Measurements from ENCODE around the gene AQP2. TPM values are rescaled to one million over a fixed set of nuclear protein-coding genes. Genes with fewer than 3 reads are reported as not detected.
"Not testable (repeated sequence)": the region's sequence is repeated elsewhere in the genome, so short reads cannot be mapped to it uniquely, and the experiment has no call there.

AQP2 gene
- total RNA-seq, 1 donor, result not detected

DNA sequence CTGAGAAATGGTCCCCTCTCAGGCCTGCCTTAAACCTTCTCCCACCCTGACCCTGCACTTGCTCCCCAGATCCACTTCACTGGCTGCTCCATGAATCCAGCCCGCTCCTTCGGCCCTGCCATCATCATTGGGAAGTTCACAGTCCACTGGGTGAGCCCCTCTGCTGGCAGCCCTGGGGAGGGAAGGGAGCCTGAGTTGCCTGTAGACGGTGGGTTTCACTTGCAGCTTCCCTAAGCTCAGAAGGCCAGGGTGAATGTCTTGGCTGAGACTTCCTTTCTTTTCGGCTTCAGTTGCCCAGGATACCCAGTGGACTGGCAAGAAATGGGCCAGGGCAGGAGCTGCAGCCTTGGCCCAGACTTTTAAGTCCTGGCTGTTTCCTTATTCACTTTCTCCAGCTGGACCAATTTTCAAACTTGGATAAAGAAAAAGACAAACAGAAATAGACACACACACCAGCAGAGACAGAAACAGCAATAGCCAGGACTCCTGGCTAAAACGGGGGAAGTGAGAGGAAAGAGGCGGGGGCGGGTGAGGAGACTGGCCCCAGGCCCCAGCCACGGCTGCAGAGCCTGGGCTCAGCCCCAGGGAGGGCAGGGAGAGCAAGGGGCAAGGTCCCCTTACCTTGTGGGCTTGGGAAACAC is 24.3 kb downstream of the AQP2 start:
- Histone ChIP-seq H3K4me3 (ENCODE audit: low read length) (no peak overlapping the region), H3K4me1 (ENCODE audit: insufficient read depth, low read length) (peaks cover 7% of the 10 kb centered on the region), H3K27me3 (ENCODE audit: insufficient read depth, low read length) (no peaks in the 10 kb centered on the region), H3K9me3 (ENCODE audit: low read depth, low read length) (no peaks in the 10 kb centered on the region)

DNA sequence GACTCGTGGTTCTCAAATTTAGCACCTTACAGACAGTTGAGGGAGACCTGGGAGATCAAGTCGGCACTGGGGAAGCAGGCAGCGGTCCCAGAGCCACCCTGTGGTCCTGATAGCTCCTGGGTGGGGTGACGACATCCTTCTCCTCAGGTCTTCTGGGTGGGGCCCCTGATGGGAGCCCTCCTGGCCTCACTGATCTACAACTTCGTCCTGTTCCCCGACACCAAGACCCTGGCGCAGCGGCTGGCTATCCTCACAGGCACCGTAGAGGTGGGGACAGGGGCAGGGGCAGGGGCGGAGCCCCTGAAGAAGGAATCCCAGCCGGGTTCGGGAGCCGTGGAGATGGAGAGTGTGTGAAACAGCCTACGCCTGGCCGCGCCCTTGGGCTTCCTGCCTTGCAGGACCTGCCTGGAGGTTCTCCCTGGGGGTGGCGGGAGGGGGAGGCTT is 24.8 kb downstream of the AQP2 start:
- H3K9me3 ChIP-seq (ENCODE audit: low read depth, low read length), result no peaks in the 10 kb centered on the region
- H3K4me1 ChIP-seq (ENCODE audit: insufficient read depth, low read length), result peaks cover 10% of the 10 kb centered on the region
- no peak overlapping the region for H3K4me3 ChIP-seq (ENCODE audit: low read length)
- H3K27me3 ChIP-seq (ENCODE audit: insufficient read depth, low read length), result no peaks in the 10 kb centered on the region

DNA sequence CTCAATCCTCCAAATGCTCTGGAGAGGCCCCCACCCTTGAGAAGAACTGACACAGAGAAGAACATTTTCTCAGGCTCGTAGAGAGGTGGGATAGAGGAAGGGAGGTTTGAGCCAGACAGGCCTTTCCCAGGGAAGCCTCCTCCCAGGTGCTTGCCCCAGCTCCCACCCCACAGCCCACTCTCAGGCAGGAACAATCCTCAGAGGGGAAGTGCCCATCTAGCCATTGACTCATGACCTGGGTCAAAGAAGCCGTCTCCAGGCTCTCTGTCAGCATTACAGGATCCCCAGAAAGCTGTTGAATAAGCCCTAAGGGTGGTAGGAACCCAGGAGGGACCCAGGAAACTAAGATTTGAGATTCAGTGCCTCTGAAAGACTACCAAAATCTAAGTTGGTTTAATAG is 26.0 kb downstream of the AQP2 start:
- Histone ChIP-seq H3K27me3 (ENCODE audit: insufficient read depth, low read length) (no peaks in the 10 kb centered on the region), H3K4me3 (ENCODE audit: low read length) (no peak overlapping the region), H3K4me1 (ENCODE audit: insufficient read depth, low read length) (peaks cover 10% of the 10 kb centered on the region), H3K9me3 (ENCODE audit: low read depth, low read length) (no peaks in the 10 kb centered on the region)

DNA sequence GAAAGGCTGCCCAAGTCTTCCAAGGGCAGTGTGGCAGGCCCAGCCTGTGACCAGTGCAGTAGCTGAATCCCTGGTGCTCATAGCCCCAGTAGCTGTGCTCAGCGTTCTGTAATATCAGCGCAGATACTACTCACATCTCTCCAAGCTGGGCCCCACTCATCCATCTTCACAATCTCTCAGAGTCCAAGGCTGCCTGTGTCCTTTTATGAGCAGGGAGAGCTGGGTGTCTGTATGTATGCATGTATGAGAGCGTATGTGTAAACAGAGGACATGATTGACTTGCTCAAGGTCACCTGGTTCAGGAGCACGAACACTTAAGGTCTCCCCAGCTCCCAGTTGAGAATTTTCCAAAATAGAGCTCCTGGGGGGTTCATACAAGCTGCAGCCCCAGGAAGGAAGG is 27.6 kb downstream of the AQP2 start:
- Histone ChIP-seq H3K4me1 (ENCODE audit: insufficient read depth, low read length) (peaks cover 25% of the 10 kb centered on the region), H3K9me3 (ENCODE audit: low read depth, low read length) (no peaks in the 10 kb centered on the region), H3K4me3 (ENCODE audit: low read length) (no peak overlapping the region), H3K27me3 (ENCODE audit: insufficient read depth, low read length) (no peaks in the 10 kb centered on the region)

DNA sequence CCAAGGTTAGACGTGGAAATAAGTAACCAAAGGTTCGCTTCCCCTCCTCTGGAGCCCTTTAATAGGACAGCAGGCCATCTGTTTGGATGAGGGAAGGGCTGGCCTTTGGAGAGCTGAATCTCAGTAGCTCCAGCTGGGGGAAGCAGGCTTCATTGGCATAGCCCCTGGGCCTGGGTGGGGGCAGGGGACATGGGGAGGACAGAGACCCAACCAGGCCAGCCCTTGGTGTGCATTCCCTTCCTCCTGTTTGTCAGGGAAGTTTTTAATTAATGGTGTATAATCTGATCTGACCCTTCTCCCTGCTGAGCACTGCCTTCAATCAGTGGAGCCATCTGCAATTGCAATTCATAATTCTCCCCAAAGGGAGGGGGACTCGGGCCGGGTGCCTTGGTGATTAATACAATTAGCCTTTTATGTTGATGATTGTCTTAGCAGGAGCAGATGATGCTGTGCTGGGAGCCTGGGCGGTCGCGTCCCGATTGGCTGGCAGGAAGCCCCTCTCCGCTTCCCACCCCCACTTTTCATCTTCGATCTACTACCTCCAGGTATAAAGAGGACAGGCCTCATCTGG is 28.6 kb downstream of the AQP2 start:
- H3K4me3 ChIP-seq (ENCODE audit: low read length), result no peak overlapping the region
- no peaks in the 10 kb centered on the region for H3K9me3 ChIP-seq (ENCODE audit: low read depth, low read length)
- peaks cover 35% of the 10 kb centered on the region for H3K4me1 ChIP-seq (ENCODE audit: insufficient read depth, low read length)
- no peaks in the 10 kb centered on the region for H3K27me3 ChIP-seq (ENCODE audit: insufficient read depth, low read length)

DNA sequence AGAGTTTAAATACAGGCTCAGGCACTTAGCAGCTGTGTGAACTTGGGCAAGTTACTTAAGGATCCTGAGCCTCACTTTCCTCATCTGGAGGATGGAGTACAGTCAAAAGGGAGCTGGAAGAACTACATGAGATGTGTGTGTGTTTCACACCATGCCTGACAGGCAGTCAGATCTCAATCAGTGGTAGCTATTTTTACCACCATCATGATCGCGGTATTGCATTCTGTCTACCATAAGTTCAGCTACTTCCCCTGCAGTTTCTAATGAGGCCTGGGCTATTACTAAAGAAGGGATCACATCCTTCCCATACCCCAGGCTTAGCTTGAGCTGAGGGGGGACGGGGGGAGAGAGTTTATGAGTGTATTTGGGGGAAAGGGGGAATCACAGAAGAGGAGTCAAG is 29.3 kb downstream of the AQP2 start:
- H3K4me1 ChIP-seq (ENCODE audit: insufficient read depth, low read length), result peaks cover 38% of the 10 kb centered on the region
- H3K4me3 ChIP-seq (ENCODE audit: low read length), result no peak overlapping the region
- H3K27me3 ChIP-seq (ENCODE audit: insufficient read depth, low read length), result no peaks in the 10 kb centered on the region
- no peaks in the 10 kb centered on the region for H3K9me3 ChIP-seq (ENCODE audit: low read depth, low read length)

DNA sequence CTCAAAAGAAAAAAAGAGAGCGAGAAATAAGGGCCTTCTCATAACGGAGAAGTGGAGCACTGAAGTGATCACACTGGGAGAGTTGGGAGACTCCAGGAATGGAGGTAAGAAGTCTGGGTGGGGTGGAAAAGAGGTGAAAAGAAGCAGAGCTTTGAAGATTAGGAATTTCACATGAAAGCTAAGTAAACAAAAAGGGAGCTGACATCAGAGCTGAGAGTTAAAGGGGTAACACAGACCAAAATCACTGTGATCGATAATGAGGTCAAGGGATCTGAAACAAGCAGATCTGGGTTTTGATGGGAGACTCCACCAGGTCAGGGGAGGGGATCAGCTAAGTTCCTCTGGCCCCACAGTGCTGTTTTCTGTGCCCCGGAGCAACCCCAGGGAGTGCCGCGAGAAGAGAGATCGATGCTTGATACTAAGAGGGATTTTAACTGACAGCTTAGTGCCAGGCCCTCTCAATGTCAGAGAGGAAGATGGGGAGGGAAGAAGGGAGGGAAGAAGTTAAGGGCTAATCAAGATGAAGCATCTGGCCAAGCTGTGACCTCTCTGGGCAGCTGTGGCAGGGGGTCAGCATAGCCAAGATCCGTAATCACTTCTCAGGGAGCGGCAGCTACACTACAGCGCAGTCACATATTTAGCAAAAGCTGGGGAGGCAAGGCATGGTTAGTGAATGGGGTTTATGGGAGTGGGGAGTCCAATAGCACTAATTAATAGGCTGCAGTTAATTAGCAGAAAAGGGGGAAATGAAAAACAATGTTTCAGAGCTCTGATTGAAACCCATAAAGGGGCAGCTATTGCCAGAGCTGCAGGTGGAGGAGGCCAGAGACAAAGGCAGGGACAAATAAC is 30.2 kb downstream of the AQP2 start:
- H3K27me3 ChIP-seq (ENCODE audit: insufficient read depth, low read length), result no peaks in the 10 kb centered on the region
- H3K9me3 ChIP-seq (ENCODE audit: low read depth, low read length), result no peaks in the 10 kb centered on the region
- H3K4me1 ChIP-seq (ENCODE audit: insufficient read depth, low read length), result peaks cover 38% of the 10 kb centered on the region
- H3K4me3 ChIP-seq (ENCODE audit: low read length), result no peak overlapping the region

DNA sequence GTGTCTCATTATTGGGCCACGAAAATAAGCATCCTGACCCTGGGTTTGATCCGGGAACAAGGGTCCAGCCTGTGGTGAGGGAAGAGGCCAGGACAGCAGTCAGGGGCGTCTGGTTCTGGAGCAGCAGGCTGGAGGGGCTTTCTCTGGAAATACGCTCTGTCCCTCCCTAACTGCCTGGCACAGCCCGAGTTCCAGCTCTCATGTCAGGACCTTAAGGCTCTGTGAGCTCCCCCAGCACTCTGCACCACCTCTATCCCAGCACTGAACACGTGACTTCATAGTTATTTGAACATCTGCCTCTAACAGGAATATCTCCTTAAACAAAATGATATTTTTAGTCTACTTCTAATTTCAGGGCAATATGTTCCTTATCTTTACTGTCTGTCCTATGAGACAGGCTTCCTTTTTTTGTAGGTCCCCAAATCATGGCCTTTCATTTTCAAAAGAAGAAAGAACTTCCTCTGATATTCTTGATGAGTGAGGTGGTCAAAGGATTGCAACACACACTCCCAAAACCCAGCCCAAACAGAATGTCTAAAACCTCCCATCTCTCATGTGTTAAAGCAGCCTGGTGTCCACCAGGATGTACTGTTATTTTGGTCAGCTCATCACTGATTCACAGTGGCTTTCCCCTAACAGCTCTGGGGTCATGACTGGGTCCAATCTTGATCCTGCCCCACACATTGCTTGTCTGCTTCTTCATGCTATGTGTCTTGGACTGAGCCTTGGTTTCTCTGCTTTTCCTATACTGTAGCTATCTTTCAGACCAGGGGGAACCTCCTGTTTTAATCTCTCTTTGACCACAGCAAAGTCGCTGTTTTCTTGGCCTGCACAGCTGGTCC is 31.9 kb downstream of the AQP2 start:
- no peaks in the 10 kb centered on the region for H3K27me3 ChIP-seq (ENCODE audit: insufficient read depth, low read length)
- peaks cover 48% of the 10 kb centered on the region for H3K4me1 ChIP-seq (ENCODE audit: insufficient read depth, low read length)
- H3K9me3 ChIP-seq (ENCODE audit: low read depth, low read length), result no peaks in the 10 kb centered on the region
- H3K4me3 ChIP-seq (ENCODE audit: low read length), result no peak overlapping the region

DNA sequence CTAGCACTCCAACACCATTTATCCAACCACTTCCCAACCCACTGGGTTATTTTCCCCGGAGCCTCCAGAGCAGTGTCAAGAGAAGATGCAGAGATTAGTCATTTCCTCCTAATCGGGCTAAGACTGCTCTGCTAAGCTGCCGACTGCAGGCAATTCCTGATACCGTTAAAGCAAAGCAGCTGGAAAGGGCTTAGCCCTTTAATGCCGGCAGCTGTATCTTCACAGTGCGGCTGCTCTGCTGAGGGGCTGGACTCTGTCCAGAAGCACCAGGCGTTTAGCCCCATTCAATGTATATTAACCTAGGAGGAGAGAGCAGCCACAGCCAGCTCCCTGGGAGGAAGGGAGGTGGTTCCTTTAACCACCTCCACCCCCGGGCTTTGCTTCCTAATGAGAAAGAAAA is 33.4 kb downstream of the AQP2 start:
- Histone ChIP-seq H3K4me1 (ENCODE audit: insufficient read depth, low read length) (peaks cover 62% of the 10 kb centered on the region), H3K27me3 (ENCODE audit: insufficient read depth, low read length) (no peaks in the 10 kb centered on the region), H3K9me3 (ENCODE audit: low read depth, low read length) (no peaks in the 10 kb centered on the region), H3K4me3 (ENCODE audit: low read length) (no peak overlapping the region)

DNA sequence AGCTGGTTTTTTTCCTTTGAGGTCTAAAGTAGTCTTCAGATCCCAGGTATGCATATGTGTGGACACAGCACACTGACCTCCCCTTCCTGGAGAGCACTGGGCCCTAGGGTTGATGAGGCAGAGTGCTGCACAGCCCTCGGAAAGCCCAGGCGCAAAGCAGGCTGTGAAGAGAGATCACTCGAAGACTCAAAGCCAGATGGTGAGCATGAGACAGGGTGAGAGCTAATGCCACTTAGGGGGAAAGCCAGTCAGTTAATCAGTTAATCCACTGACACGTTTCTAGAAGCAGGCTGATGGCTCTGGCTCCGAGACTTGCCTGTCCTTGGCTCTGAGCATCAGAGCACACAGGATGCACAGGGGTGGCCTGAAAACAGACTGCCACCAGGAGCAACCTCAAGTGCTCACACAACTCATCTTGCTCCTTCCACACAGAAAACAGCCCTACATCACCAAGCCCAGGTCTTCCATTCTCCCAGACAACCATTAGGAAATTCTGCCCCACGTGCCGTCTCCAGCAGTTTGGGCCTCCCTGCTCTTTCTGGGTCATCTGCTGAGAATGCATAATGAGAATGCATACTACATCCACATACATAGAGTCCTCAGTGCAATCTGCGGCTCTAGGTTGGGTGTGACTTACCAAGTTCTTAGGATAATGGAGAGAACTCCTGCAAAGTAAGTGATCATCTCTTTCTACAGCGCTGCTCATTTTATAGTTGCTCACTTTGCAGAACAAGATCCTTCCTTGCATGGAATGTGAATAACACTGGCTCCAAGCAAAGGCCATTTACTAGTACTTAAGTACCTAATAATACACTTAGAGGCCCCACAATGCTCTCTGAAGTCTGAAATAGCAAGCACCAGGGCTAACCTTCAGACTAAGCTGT is 34.2 kb downstream of the AQP2 start:
- no peak overlapping the region for H3K4me3 ChIP-seq (ENCODE audit: low read length)
- no peaks in the 10 kb centered on the region for H3K27me3 ChIP-seq (ENCODE audit: insufficient read depth, low read length)
- no peaks in the 10 kb centered on the region for H3K9me3 ChIP-seq (ENCODE audit: low read depth, low read length)
- H3K4me1 ChIP-seq (ENCODE audit: insufficient read depth, low read length), result peaks cover 66% of the 10 kb centered on the region

DNA sequence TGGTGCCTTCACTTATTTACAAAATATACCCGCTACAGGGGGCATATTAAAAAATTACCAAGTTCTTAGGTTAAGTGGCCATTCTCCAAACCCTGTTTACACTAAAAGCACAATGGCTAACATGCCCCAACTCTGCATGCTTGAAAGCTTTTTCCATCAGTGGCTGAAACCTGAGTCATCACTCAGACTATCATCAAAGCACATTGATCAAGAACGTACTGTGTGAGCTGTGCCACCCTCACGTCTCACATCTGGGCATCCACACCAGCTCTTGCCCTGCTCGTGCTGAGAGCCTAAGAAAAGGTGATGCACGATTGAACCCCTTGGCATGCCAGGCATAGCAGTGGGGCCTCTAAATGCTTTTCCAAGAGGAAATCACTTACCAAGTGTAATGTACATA is 35.4 kb downstream of the AQP2 start:
- Histone ChIP-seq H3K9me3 (ENCODE audit: low read depth, low read length) (no peaks in the 10 kb centered on the region), H3K4me1 (ENCODE audit: insufficient read depth, low read length) (peaks cover 75% of the 10 kb centered on the region), H3K27me3 (ENCODE audit: insufficient read depth, low read length) (no peaks in the 10 kb centered on the region), H3K4me3 (ENCODE audit: low read length) (no peak overlapping the region)

DNA sequence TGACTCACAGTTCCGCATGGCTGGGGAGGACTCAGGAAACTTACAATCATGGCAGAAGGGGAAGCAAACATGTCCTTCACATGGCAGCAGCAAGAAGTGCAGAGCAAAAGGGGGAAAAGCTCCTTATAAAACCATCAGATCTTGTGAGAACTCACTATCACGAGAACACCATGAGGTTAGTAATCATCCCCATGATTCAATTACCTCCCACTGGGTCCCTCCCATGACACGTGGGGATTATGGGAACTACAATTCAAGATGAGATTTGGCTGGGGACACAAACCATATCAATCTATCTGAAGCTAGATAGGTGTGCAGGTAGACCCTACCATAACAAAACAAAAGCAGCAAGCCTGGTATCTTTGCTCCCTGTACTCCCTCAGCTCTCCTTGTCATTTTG is 35.9 kb downstream of the AQP2 start:
- H3K4me1 ChIP-seq (ENCODE audit: insufficient read depth, low read length), result peaks cover 76% of the 10 kb centered on the region
- not testable (repeated sequence) for H3K27me3 ChIP-seq (ENCODE audit: insufficient read depth, low read length); H3K9me3 ChIP-seq (ENCODE audit: low read depth, low read length); H3K4me3 ChIP-seq (ENCODE audit: low read length)

DNA sequence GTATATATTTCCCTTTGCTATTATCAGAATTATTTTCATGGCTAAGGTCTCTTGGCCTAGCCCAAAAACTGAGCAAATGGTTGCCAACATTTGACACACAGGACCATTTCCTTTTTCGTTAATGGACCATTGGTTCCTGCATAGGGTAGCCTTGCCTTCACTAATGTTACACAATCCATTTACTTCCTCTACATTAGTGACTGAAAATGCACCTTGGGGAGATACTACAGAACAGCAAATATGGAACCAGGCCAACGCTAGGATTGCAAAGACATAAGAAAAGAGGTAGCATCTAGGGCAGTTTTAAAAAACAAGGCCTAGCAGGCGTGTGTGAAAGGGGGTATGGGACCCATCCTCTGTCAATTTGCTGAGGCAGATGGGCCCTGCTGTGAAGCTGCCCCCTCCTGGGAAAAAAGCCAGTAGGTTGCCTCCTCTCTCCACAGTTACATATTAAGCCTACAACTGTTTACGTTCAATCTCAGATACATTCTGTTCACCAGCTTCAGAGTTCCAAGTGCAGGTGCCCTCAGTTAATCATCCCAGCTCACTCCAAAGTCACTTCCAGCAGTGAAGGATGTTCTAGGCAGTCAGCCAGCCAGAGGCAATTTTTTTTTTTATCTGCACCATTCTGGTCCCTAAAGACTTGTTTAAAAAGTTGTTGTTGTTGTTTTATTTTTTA is 37.2 kb downstream of the AQP2 start:
- Histone ChIP-seq H3K4me1 (ENCODE audit: insufficient read depth, low read length) (peaks cover 64% of the 10 kb centered on the region), H3K4me3 (ENCODE audit: low read length) (no peak overlapping the region), H3K27me3 (ENCODE audit: insufficient read depth, low read length) (no peaks in the 10 kb centered on the region), H3K9me3 (ENCODE audit: low read depth, low read length) (no peaks in the 10 kb centered on the region)

DNA sequence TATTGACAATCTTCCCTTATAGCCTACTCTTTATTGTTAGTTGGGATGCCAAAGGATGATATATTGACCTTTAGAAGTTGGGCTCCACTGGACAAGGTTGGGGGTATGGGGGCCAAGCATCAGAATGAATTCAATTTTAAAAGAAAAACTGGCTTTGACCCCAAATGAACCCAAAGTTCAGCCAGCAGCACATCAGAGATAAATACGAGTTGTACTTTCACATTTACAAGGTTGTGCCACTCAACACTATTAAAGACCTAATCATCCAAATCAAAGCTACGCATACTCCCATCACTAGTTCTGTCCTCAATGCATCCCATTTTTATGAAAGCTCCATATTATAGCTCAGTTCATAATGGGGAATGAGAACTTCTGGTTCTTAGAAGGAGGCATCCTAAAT is 38.9 kb downstream of the AQP2 start:
- H3K27me3 ChIP-seq (ENCODE audit: insufficient read depth, low read length); H3K9me3 ChIP-seq (ENCODE audit: low read depth, low read length); H3K4me3 ChIP-seq (ENCODE audit: low read length): not testable (repeated sequence)
- H3K4me1 ChIP-seq (ENCODE audit: insufficient read depth, low read length), result peaks cover 48% of the 10 kb centered on the region
